ENCODE measurements around the gene EPB41L2. TPM values are rescaled to one million over a fixed set of nuclear protein-coding genes. Genes with fewer than 3 reads are reported as not detected.

Gene EPB41L2
- total RNA-seq, 1 donor from 2014 or later, result 124 TPM

DNA sequence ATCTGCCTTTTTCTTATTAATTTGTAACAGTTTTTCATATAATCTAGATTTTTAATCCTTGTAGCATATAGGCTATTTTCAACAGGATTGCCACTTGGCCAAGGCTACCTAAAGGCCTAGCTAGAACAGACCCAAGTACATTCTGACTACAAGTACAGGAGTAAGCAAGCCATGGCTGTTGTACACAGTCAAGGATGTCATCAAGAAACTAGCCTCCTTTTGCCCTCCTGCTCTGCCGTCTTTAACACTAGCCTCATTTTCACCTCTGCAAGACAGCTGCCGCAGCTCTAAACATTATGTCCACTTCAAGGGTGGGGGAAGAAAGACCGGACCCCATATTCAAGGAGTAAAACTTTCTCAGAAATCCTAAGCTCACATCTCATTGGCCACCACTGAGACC lies 45.1 kb downstream of the EPB41L2 start:
- intact Hi-C loops (cut with DNase I), result no loop called here
- TF ChIP-seq, protein P1, sequence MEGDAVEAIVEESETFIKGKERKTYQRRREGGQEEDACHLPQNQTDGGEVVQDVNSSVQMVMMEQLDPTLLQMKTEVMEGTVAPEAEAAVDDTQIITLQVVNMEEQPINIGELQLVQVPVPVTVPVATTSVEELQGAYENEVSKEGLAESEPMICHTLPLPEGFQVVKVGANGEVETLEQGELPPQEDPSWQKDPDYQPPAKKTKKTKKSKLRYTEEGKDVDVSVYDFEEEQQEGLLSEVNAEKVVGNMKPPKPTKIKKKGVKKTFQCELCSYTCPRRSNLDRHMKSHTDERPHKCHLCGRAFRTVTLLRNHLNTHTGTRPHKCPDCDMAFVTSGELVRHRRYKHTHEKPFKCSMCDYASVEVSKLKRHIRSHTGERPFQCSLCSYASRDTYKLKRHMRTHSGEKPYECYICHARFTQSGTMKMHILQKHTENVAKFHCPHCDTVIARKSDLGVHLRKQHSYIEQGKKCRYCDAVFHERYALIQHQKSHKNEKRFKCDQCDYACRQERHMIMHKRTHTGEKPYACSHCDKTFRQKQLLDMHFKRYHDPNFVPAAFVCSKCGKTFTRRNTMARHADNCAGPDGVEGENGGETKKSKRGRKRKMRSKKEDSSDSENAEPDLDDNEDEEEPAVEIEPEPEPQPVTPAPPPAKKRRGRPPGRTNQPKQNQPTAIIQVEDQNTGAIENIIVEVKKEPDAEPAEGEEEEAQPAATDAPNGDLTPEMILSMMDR (IDR thresholded peaks at IDR 0.05), result no peak
- no peak for DNase-seq
- Histone ChIP-seq H3K4me3 (no peak overlapping the region), H3K4me1 (peaks cover 26% of the 10 kb centered on the region), H3K27ac (no peak overlapping the region), H3K9me3 (no peaks in the 10 kb centered on the region), H3K27me3 (ENCODE audit: low read depth) (no peaks in the 10 kb centered on the region), H3K36me3 (no peaks in the 10 kb centered on the region)
- no peak for ATAC-seq

DNA sequence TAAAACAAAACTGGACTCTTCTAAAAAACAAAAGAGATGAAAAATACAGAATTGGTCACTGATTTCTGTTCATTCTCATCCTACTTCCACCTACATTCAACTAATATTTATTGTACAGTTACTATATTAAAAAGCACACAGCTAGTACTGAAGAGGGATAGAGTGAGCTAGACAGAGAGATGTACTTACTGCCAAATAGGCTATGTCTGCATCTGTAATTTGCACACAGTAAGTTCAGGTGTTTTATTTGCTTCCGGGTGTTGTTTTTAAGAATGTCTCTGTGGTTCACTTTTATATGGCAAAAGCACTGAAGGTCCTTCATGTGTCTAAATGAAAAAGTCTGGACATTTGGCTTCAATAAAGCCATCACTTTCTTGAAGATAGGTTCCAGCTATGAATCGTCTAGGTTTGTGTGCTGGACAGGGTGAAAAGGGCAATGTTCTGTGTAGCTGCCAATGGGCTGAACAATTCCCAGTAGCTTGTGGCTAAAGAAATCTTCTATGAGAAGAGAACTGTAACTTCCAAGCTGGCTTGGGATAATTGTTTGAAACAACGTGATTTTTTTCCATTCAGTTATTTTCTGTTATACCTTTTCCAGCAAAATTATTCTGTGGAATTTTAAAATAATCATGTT lies 47.3 kb downstream of the EPB41L2 start:
- Histone ChIP-seq H3K36me3 (no peaks in the 10 kb centered on the region), H3K9me3 (no peaks in the 10 kb centered on the region), H3K4me3 (no peak overlapping the region), H3K27me3 (ENCODE audit: low read depth) (no peaks in the 10 kb centered on the region), H3K4me1 (peaks cover 28% of the 10 kb centered on the region), H3K27ac (peak overlapping the region; percentile 4)
- no peak for ATAC-seq
- no peak for DNase-seq
- intact Hi-C loops (cut with DNase I), result no loop called here
- TF ChIP-seq, protein P1 (IDR thresholded peaks at IDR 0.05), result no peak

DNA sequence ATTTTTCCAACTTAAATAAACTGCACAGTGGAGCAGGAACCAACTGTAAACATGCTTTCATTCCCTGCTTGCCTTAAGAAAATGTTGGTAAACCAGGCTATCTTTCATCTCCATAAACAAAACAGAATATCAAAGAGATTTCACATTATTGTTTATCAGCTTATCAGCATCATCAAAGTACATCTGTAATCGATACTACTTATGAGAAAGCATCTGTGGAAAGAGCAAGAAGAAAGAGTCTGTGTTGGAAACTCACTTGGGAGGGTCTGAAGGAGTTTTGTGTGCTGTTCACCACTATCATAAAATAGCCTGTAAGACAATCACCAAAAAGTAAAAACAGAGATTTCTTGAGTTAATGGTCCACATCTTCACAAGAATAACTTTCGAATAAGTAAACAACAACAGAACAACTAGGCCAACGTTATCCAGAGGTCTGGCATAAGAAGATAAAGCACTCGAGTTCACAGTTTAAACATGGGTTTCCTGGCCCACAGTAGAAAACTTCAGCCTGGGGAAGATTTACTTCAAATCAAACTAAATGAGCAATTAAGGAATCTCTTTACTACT lies 47.9 kb downstream of the EPB41L2 start:
- no peak for ATAC-seq
- Histone ChIP-seq H3K4me1 (peaks cover 28% of the 10 kb centered on the region), H3K27ac (peak overlapping the region; percentile 5), H3K27me3 (ENCODE audit: low read depth) (no peaks in the 10 kb centered on the region), H3K36me3 (no peaks in the 10 kb centered on the region), H3K4me3 (no peak overlapping the region), H3K9me3 (no peaks in the 10 kb centered on the region)
- no peak for DNase-seq
- TF ChIP-seq, protein P1 (IDR thresholded peaks at IDR 0.05), result no peak
- intact Hi-C loops (cut with DNase I), result no loop called here

DNA sequence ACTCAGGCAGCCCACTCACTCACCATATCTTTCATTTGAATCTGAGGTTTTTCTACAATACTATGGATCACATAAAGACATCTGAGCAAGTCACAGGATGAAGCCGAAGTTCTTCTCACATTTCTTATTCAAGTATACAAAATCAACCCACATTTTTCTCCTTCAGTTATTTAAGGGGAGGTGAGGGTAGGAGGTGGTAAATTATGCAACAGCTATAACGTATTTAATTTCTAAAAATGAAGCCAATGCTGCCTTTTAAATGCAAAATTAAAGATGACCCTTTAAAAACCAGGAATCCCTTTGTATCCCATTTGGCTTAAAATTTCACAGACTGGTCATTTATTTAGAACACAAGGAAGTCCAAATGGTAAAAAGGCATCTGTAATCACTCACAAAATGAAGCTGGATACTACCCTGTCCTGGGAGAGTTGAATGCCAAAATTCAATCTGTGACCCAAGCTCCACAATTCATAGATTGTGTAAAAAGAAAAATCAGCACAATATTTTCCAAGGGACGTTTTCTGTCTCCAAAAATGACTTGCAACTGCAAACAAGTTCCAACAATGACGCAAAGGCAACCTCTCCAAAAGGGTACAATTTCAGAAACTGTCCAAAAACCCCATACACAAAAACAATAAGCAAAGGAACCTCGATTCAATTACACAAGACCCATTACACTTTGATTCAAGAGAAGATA lies 48.8 kb downstream of the EPB41L2 start:
- no peaks in the 10 kb centered on the region for H3K27me3 ChIP-seq (ENCODE audit: low read depth)
- DNase-seq (no peak), ATAC-seq (no peak)
- H3K4me3 ChIP-seq, result no peak overlapping the region
- H3K36me3 ChIP-seq, result no peaks in the 10 kb centered on the region
- peaks cover 28% of the 10 kb centered on the region for H3K4me1 ChIP-seq
- no peaks in the 10 kb centered on the region for H3K9me3 ChIP-seq
- TF ChIP-seq, protein P1 (IDR thresholded peaks at IDR 0.05), result no peak
- intact Hi-C loops (cut with DNase I), result no loop called here
- peak overlapping the region; percentile 5 for H3K27ac ChIP-seq

DNA sequence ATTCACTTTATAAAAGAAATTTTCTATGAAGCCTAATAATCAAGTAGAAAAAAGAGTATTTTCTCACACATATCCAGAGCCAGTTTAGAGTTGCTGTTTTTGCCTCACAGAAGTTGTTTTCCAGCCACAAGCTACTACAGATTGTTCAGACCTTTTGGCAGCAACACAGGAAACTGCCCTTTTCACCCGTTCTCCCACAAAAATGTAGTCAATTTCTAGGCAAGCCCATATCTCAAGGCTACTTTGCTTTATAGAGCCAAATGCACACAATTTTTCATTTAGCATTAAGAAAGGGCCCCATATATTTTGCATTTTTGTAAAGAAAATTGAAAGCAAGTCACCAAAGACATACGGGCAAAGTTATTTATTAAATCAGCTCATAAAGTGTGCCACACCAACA lies 49.5 kb downstream of the EPB41L2 start:
- Histone ChIP-seq H3K27ac (no peak overlapping the region), H3K4me3 (no peak overlapping the region), H3K9me3 (no peaks in the 10 kb centered on the region), H3K36me3 (no peaks in the 10 kb centered on the region), H3K27me3 (ENCODE audit: low read depth) (no peaks in the 10 kb centered on the region), H3K4me1 (peaks cover 28% of the 10 kb centered on the region)
- ATAC-seq (no peak), DNase-seq (no peak)
- intact Hi-C loops (cut with DNase I), result no loop called here
- TF ChIP-seq, protein P1 (IDR thresholded peaks at IDR 0.05), result no peak
